Measurements from ENCODE around the gene ZGPAT.
"Not testable (repeated sequence)": the region's sequence is repeated elsewhere in the genome, so short reads cannot be mapped to it uniquely, and the experiment has no call there.

Gene ZGPAT

GRCh38 chr20:63667858-63668257 is 40.0 kb upstream of the ZGPAT start:
- no peak for DNase-seq
- TF ChIP-seq GATA1 (IDR thresholded peaks at IDR 0.05; ENCODE audit: low read depth, low read length) (no peak), POLR2A (IDR thresholded peaks at IDR 0.05; ENCODE audit: low read length) (no peak)

GRCh38 chr20:63668351-63668750 is 39.5 kb upstream of the ZGPAT start:
- TF ChIP-seq GATA1 (IDR thresholded peaks at IDR 0.05; ENCODE audit: low read depth, low read length) (no peak), POLR2A (IDR thresholded peaks at IDR 0.05; ENCODE audit: low read length) (no peak)
- DNase-seq = no peak

GRCh38 chr20:63671695-63672094 is 36.1 kb upstream of the ZGPAT start:
- DNase-seq = not testable (repeated sequence)

GRCh38 chr20:63672666-63673065 is 35.2 kb upstream of the ZGPAT start:
- TF ChIP-seq GATA1 (IDR thresholded peaks at IDR 0.05; ENCODE audit: low read depth, low read length) (no peak), POLR2A (IDR thresholded peaks at IDR 0.05; ENCODE audit: low read length) (no peak)
- DNase-seq = no peak

- no peak for DNase-seq
- TF ChIP-seq GATA1 (IDR thresholded peaks at IDR 0.05; ENCODE audit: low read depth, low read length) (no peak), POLR2A (IDR thresholded peaks at IDR 0.05; ENCODE audit: low read length) (no peak)
These were observed 33.9 kb upstream of the ZGPAT start for GRCh38 chr20:63673951-63674350.

GRCh38 chr20:63675681-63676368 is 32.0 kb upstream of the ZGPAT start:
- no peak for DNase-seq

GRCh38 chr20:63678071-63678470 is 29.8 kb upstream of the ZGPAT start:
- DNase-seq = no peak
- TF ChIP-seq POLR2A (IDR thresholded peaks at IDR 0.05; ENCODE audit: low read length) = no peak
- TF ChIP-seq GATA1 (IDR thresholded peaks at IDR 0.05; ENCODE audit: low read depth, low read length) = no peak

More at GRCh38 chr20:63675681-63676368, 32.0 kb upstream of the ZGPAT start:
- TF ChIP-seq GATA1 (IDR thresholded peaks at IDR 0.05; ENCODE audit: low read depth, low read length) (no peak), POLR2A (IDR thresholded peaks at IDR 0.05; ENCODE audit: low read length) (no peak)

GRCh38 chr20:63678667-63679465 is 29.0 kb upstream of the ZGPAT start:
- DNase-seq = no peak
- TF ChIP-seq GATA1 (IDR thresholded peaks at IDR 0.05; ENCODE audit: low read depth, low read length) (no peak), POLR2A (IDR thresholded peaks at IDR 0.05; ENCODE audit: low read length) (no peak)

GRCh38 chr20:63679799-63680305 is 28.0 kb upstream of the ZGPAT start:
- TF ChIP-seq GATA1 (IDR thresholded peaks at IDR 0.05; ENCODE audit: low read depth, low read length) = no peak
- no peak for DNase-seq

- no peak for DNase-seq
- TF ChIP-seq POLR2A (IDR thresholded peaks at IDR 0.05; ENCODE audit: low read length) (no peak), GATA1 (IDR thresholded peaks at IDR 0.05; ENCODE audit: low read depth, low read length) (no peak)
These were observed 27.4 kb upstream of the ZGPAT start for GRCh38 chr20:63680427-63680826.

- TF ChIP-seq POLR2A (IDR thresholded peaks at IDR 0.05; ENCODE audit: low read length) (no peak), GATA1 (IDR thresholded peaks at IDR 0.05; ENCODE audit: low read depth, low read length) (no peak)
- no peak for DNase-seq
These were observed 26.8 kb upstream of the ZGPAT start for GRCh38 chr20:63680857-63681608.

- DNase-seq = no peak
- no peak for TF ChIP-seq POLR2A (IDR thresholded peaks at IDR 0.05; ENCODE audit: low read length)
- no peak for TF ChIP-seq GATA1 (IDR thresholded peaks at IDR 0.05; ENCODE audit: low read depth, low read length)
These were observed 26.2 kb upstream of the ZGPAT start for GRCh38 chr20:63681609-63682142.

- DNase-seq = no peak
These were observed 25.3 kb upstream of the ZGPAT start for GRCh38 chr20:63682384-63683139.

More at GRCh38 chr20:63682384-63683139, 25.3 kb upstream of the ZGPAT start:
- no peak for TF ChIP-seq GATA1 (IDR thresholded peaks at IDR 0.05; ENCODE audit: low read depth, low read length)
- no peak for TF ChIP-seq POLR2A (IDR thresholded peaks at IDR 0.05; ENCODE audit: low read length)

Measured in erythroblast (primary cell).